H54 (cell line): Measurements from ENCODE around the gene SLC2A5.
"Not testable (repeated sequence)": the region's sequence is repeated elsewhere in the genome, so short reads cannot be mapped to it uniquely, and the experiment has no call there.

Experiments
- DNase-seq: peaks from one replicate; pipeline ENCODE4 v3.0.0; 2011; ENCODE audit warnings: low spot score, mixed read lengths; ENCODE audit not compliant: insufficient read length
- FAIRE-seq: peaks from 3 replicates; lab custom pipeline; 2011; peaks lifted over from hg19 to GRCh38; lab: Jason Lieb, UNC
- POLR2A ChIP-seq: IDR thresholded peaks from 2 replicates; pipeline ENCODE4 v1.6.1; 2011; ENCODE audit warnings: low read depth, mild to moderate bottlenecking, low read length

SLC2A5 gene

DNA sequence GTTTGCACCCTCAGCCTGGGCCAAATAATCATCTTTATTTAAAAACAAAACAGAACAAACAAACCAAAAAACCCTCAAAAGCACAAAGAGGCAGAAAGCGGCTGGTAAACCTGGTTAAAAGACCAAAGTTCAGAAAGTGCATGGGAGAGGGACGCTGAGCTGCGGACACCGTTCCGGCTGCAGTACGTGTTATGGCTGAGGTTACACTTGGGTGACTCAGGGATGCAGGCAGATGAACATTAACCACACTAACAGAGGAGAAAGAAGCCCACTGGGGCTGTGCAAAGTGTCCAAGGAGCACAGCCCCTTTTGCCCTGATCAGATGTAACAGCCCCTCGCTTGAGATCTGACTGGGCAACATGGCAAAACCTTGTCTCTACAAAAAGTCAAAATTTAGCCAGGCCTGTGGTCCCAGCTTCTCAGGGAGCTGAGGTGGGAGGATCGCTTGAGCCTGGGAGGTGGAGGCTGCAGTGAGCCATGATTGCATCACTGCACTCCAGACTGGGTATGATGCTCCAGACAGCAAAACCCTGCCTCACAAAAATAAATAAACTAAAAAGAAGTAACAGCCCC is 31.1 kb upstream of the SLC2A5 start:
- DNase-seq (no peak), FAIRE-seq (no peak)
- no peak for TF ChIP-seq POLR2A

DNA sequence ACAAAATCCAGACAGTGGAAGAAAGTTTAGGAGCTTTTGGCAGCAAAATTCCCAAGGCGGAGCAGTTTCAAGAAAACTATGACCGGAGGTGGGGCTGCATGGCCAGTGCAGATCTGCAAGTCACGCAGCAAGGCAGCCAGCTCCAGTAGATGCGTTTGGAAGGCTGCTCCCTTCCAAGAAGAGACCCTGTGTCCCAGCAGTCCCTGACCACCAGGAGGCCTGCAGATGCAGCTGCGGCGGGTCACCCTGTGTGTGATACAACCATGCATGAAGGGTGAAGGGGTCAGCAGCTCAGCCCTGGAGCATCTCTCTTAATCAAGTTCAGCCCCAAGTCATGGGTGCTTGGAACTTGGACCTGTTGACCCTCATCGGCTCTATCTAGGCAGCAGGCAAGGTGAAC is 30.1 kb upstream of the SLC2A5 start:
- TF ChIP-seq POLR2A, result no peak
- no peak for FAIRE-seq
- DNase-seq, result no peak

- no peak for TF ChIP-seq POLR2A
- no peak for FAIRE-seq
- no peak for DNase-seq
Observed at GRCh38 chr1:9097947-9098705, 28.7 kb upstream of the SLC2A5 start.

GRCh38 chr1:9095818-9096217 is 26.4 kb upstream of the SLC2A5 start:
- no peak for TF ChIP-seq POLR2A
- no peak for DNase-seq
- no peak for FAIRE-seq

DNA sequence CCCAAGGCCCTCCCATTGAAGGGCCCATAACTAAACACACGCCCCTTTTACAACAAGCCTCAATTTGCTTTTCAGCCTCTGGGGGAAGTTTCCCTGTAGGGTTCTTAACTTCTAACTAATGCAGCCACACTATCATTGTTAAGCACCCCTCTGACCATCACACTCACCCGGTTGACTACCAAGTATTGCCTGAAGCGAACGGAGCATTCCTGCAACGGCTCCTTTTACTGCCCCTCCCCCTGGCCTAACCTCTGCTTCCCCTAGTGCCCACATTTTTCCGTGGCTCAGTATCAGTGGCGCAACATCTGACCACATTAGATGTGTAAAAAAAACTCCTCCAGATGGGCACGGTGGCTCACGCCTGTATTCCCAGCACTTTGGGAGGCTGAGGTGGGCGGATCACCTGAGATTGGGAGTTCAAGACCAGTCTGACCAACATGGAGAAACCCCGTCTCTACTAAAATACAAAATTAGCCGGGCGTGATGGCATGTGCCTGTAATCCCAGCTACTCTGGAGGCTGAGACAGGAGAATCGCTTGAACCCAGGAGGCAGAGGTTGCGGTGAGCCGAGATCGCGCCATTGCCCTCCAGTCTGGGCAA is 24.7 kb upstream of the SLC2A5 start:
- DNase-seq, FAIRE-seq: not testable (repeated sequence)

DNA sequence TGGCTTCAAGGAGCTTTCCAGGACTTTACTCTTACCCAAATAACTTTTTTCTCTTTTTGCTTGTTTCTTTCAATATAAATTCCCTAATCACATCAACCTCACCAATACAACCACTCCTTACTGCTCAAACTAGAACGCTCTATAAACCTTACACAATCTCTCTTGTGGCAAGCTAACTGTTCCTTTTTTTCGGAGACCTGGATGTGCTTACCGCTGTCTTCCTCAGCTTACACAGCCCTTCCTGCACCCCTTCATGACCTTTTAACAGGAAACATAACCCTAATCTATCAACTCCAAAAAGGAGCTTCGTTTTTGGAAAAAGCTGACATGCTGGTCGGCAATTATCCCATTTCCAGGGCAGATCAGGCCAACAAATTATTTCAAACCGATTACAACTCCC is 24.1 kb upstream of the SLC2A5 start:
- DNase-seq, result no peak
- no peak for FAIRE-seq
- no peak for TF ChIP-seq POLR2A

DNA sequence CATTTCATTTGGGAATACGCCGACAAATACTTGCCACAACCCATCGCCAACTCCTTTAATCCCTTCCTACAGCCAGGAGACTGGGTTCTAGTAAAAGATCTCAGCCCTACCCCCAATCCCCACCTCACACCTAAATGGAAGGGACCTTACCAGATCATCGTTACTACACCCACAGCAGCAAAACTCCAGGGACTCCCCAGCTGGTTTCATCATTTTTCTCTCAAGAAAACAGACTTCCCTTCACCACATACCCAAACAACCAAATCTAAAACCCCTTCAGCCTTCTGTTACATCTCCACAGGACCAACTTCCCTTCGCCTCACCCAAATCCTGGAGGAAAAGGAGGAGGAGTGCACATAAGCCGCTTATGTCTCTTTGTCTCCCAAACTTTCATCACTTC is 23.7 kb upstream of the SLC2A5 start:
- FAIRE-seq, result no peak
- no peak for DNase-seq
- TF ChIP-seq POLR2A, result no peak

GRCh38 chr1:9088807-9089206 is 19.4 kb upstream of the SLC2A5 start:
- no peak for DNase-seq
- TF ChIP-seq POLR2A, result no peak
- FAIRE-seq, result no peak

DNA sequence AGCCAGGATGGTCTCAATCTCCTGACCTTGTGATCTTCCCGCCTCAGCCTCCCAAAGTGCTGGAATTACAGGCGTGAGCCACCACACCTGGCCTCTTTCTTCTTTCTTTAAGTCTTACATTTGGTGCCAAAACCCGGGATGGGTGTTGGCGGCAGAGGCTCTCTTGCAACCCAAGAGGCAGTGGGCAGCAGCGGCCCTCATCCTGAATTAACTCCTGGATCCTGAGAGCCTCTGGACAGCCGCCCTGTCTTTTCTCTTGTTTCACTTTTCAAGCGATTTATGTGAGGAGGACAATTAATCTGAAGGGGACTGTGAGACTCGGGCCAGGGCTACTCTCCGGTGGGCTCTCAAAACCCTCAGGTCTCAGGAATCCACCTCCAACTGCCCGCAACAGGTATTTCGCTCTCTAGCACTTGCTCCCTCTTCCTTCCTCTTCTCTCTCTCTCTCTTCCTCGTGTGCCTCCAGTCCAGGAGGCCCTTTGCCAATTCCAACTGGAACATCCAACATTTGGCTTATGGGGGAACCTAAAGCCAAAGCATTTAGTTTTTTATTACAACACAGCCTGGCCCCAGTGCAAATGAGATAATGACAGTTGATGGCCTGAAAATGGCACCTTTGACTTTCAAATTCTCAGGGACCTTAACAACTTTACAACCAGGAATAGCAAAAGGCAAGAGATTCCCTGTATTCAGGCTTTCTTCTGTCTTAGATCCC is 18.1 kb upstream of the SLC2A5 start:
- FAIRE-seq (no peak), DNase-seq (no peak)
- TF ChIP-seq POLR2A, result no peak

DNA sequence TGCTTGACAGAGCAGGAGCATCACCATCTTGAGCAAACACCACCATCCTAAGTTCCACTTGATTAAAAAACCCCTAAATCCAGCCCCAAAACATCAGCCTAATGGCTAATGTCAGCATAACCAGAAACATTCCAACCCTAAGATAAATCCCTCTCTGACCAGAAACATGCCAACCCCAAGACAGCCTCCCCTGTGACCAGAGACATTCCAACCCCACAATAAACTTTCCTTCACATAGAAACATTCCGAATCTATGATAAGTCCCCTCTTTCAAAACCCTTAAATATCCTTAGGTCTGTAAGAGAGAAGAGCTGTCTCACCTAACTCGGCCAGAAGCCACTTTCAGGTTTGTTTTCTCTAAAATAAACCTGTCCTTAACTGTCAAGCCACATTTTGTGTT is 17.4 kb upstream of the SLC2A5 start:
- TF ChIP-seq POLR2A, result no peak
- FAIRE-seq (no peak), DNase-seq (no peak)

- no peak for DNase-seq
- no peak for FAIRE-seq
- no peak for TF ChIP-seq POLR2A
Observed at GRCh38 chr1:9086045-9086444, 16.6 kb upstream of the SLC2A5 start.

DNA sequence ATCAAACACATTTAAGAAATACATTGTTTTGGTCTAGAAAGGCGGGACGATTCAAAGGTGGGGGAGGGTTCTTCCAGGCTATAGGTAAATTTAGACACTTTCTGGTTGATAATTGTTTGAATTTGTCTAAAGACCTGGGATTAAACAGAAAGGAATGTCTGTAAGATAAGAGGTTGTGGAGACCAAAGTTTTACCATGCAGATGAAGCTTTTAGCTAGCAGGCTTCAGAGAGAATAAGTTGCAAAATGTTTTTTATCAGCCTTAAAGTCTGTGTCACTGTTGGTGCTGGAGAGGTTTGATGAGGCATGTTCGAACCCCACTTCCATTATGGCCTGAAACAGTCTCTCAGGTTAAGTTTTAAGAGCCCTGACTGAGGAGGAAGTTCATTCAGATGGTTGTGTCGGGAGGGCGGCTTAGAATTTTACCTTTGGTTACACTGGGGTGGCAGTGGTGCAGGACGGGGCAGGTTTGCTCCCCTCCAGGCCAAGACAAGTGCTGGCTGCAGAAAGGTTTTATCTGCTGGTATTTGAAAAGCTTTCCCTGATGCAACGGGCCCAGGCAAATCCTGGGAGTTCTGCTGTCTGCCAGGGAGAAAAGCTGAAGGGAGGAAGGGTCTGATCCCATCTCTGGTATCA is 16.0 kb upstream of the SLC2A5 start:
- FAIRE-seq, result no peak
- TF ChIP-seq POLR2A, result no peak
- no peak for DNase-seq

- TF ChIP-seq POLR2A, result no peak
- DNase-seq (no peak), FAIRE-seq (no peak)
Observed at GRCh38 chr1:9084906-9085305, 15.5 kb upstream of the SLC2A5 start.

GRCh38 chr1:9081473-9081872 is 12.0 kb upstream of the SLC2A5 start:
- no peak for DNase-seq
- FAIRE-seq, result no peak
- TF ChIP-seq POLR2A, result no peak
